ENCODE results near the gene TSPO2.
A peak's percentile ranks its signal among the peaks of the same experiment; 100 is the strongest.

TSPO2 gene

GRCh38 chr6:41078101-41078500, 35.8 kb downstream of the TSPO2 start:
- no peak for FAIRE-seq

- no peak for FAIRE-seq
These were observed 36.8 kb downstream of the TSPO2 start for GRCh38 chr6:41079080-41079479.

- FAIRE-seq: no peak
These were observed 38.4 kb downstream of the TSPO2 start for GRCh38 chr6:41080621-41081020.

GRCh38 chr6:41083072-41083471, 40.8 kb downstream of the TSPO2 start:
- peak; percentile 5 for FAIRE-seq

GRCh38 chr6:41085182-41085581, 42.9 kb downstream of the TSPO2 start:
- FAIRE-seq: no peak

- FAIRE-seq: no peak
These were observed 46.2 kb downstream of the TSPO2 start for GRCh38 chr6:41088451-41088850.

- no peak for FAIRE-seq
These were observed 48.8 kb downstream of the TSPO2 start for GRCh38 chr6:41090841-41091761.

GRCh38 chr6:41092421-41093140, 50.3 kb downstream of the TSPO2 start:
- FAIRE-seq: no peak

GRCh38 chr6:41093729-41094128, 51.5 kb downstream of the TSPO2 start:
- FAIRE-seq: no peak

Data from islet of Langerhans (tissue), 1 donor.